ENCODE measurements around the gene PCDH12.

DNA sequence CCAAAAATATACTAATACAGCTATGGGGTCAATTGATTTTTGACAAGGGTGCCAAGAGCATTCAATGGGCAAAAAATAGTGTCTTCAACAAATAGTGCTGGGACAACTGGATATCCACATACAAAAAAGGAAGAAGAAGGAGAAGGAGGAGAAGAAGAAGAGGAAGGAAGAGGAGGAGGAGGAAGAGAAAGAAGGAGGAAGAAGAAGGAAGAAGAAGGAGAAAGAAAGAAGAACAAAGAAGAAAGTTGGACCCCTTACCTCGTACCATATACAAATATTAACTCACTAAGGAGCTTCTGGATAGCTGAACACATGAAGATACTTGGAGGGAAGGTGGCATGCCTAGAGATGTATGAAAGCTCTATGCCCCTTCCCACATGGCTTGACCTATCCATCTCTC is 51.5 kb downstream of the PCDH12 start:
- TF ChIP-seq POLR2A (IDR thresholded peaks at IDR 0.05; ENCODE audit: low read depth, low read length), result no peak
- no peak for TF ChIP-seq POLR2AphosphoS5 (IDR thresholded peaks at IDR 0.05; ENCODE audit: low read depth, low read length)

All from GM12892 (cell line).